ENCODE results near the gene PCSK9. TPM values are rescaled to one million over a fixed set of nuclear protein-coding genes. Genes with fewer than 3 reads are reported as not detected.

Gene PCSK9
- total and polyA plus RNA-seq, 4 donors: 10.8 to 112 (median 58.5) TPM

GRCh38 chr1:55088413-55088812 lies 49.1 kb downstream of the PCSK9 start:
- Histone ChIP-seq H3K27me3 (ENCODE audit: control insufficient read depth in 4 of 4, insufficient read depth in 4 of 4, low read length in 3 of 4) (no peaks in the 10 kb centered on the region), H3K27ac (ENCODE audit: low read depth in 1 of 2, low read length in 2 of 2) (no peak overlapping the region), H3K9ac (ENCODE audit: low read depth in 1 of 2, low read length in 2 of 2) (no peak overlapping the region), H3K4me3 (ENCODE audit: low read depth in 1 of 3, low read length in 3 of 3) (no peak overlapping the region), H3K9me3 (ENCODE audit: control insufficient read depth in 4 of 4, low read length in 3 of 4) (no peaks in the 10 kb centered on the region), H3K4me1 (ENCODE audit: control insufficient read depth in 4 of 4, insufficient read depth in 4 of 4, low read length in 3 of 4) (no peaks in the 10 kb centered on the region), H3K36me3 (ENCODE audit: control insufficient read depth in 4 of 4, insufficient read depth in 3 of 4, low read depth in 1 of 4, low read length in 3 of 4) (peaks cover 5 to 77% (median 60%) of the 10 kb centered on the region in 4 donors)
- no peak for DNase-seq (ENCODE audit: low spot score)
- 80% methylated on average over 4 of the region's 4 CpGs for WGBS
- TF ChIP-seq, protein P1, sequence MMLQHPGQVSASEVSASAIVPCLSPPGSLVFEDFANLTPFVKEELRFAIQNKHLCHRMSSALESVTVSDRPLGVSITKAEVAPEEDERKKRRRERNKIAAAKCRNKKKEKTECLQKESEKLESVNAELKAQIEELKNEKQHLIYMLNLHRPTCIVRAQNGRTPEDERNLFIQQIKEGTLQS (IDR thresholded peaks at IDR 0.05): no peak
- no peak for TF ChIP-seq HNF4A (conservative IDR thresholded peaks at IDR 0.05)
- no peak for TF ChIP-seq MAX (IDR thresholded peaks at IDR 0.05)
- TF ChIP-seq JUND (IDR thresholded peaks at IDR 0.05): no peak
- TF ChIP-seq FOXA1 (IDR thresholded peaks at IDR 0.05): no peak
- TF ChIP-seq GABPA (IDR thresholded peaks at IDR 0.05 in 1 of 2, conservative IDR thresholded peaks at IDR 0.05 in 1 of 2): no peak
- no peak for TF ChIP-seq FOXA2 (IDR thresholded peaks at IDR 0.05)

- Histone ChIP-seq H3K4me1 (ENCODE audit: control insufficient read depth in 4 of 4, insufficient read depth in 4 of 4, low read length in 3 of 4) (no peaks in the 10 kb centered on the region), H3K27me3 (ENCODE audit: control insufficient read depth in 4 of 4, insufficient read depth in 4 of 4, low read length in 3 of 4) (no peaks in the 10 kb centered on the region), H3K4me3 (ENCODE audit: low read depth in 1 of 3, low read length in 3 of 3) (no peak overlapping the region), H3K36me3 (ENCODE audit: control insufficient read depth in 4 of 4, insufficient read depth in 3 of 4, low read depth in 1 of 4, low read length in 3 of 4) (peaks cover 6 to 75% (median 65%) of the 10 kb centered on the region in 4 donors), H3K27ac (ENCODE audit: low read depth in 1 of 2, low read length in 2 of 2) (no peak overlapping the region), H3K9me3 (ENCODE audit: control insufficient read depth in 4 of 4, low read length in 3 of 4) (no peaks in the 10 kb centered on the region), H3K9ac (ENCODE audit: low read depth in 1 of 2, low read length in 2 of 2) (no peak overlapping the region)
- 96% methylated on average over 2 of the region's 2 CpGs for WGBS
- no peak for DNase-seq (ENCODE audit: low spot score)
- TF ChIP-seq FOXA1 (IDR thresholded peaks at IDR 0.05): no peak
- no peak for TF ChIP-seq HNF4A (conservative IDR thresholded peaks at IDR 0.05)
- TF ChIP-seq FOXA2 (IDR thresholded peaks at IDR 0.05): no peak
- TF ChIP-seq, protein P2, sequence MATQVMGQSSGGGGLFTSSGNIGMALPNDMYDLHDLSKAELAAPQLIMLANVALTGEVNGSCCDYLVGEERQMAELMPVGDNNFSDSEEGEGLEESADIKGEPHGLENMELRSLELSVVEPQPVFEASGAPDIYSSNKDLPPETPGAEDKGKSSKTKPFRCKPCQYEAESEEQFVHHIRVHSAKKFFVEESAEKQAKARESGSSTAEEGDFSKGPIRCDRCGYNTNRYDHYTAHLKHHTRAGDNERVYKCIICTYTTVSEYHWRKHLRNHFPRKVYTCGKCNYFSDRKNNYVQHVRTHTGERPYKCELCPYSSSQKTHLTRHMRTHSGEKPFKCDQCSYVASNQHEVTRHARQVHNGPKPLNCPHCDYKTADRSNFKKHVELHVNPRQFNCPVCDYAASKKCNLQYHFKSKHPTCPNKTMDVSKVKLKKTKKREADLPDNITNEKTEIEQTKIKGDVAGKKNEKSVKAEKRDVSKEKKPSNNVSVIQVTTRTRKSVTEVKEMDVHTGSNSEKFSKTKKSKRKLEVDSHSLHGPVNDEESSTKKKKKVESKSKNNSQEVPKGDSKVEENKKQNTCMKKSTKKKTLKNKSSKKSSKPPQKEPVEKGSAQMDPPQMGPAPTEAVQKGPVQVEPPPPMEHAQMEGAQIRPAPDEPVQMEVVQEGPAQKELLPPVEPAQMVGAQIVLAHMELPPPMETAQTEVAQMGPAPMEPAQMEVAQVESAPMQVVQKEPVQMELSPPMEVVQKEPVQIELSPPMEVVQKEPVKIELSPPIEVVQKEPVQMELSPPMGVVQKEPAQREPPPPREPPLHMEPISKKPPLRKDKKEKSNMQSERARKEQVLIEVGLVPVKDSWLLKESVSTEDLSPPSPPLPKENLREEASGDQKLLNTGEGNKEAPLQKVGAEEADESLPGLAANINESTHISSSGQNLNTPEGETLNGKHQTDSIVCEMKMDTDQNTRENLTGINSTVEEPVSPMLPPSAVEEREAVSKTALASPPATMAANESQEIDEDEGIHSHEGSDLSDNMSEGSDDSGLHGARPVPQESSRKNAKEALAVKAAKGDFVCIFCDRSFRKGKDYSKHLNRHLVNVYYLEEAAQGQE (IDR thresholded peaks at IDR 0.05): no peak
- no peak for TF ChIP-seq JUND (IDR thresholded peaks at IDR 0.05)
- no peak for TF ChIP-seq GABPA (IDR thresholded peaks at IDR 0.05 in 1 of 2, conservative IDR thresholded peaks at IDR 0.05 in 1 of 2)
- TF ChIP-seq, protein P3, sequence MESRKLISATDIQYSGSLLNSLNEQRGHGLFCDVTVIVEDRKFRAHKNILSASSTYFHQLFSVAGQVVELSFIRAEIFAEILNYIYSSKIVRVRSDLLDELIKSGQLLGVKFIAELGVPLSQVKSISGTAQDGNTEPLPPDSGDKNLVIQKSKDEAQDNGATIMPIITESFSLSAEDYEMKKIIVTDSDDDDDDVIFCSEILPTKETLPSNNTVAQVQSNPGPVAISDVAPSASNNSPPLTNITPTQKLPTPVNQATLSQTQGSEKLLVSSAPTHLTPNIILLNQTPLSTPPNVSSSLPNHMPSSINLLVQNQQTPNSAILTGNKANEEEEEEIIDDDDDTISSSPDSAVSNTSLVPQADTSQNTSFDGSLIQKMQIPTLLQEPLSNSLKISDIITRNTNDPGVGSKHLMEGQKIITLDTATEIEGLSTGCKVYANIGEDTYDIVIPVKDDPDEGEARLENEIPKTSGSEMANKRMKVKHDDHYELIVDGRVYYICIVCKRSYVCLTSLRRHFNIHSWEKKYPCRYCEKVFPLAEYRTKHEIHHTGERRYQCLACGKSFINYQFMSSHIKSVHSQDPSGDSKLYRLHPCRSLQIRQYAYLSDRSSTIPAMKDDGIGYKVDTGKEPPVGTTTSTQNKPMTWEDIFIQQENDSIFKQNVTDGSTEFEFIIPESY (IDR thresholded peaks at IDR 0.05): no peak
- no peak for TF ChIP-seq CTCF (IDR thresholded peaks at IDR 0.05; ENCODE audit: low read depth, low read length, missing input control)
- TF ChIP-seq RXRA (IDR thresholded peaks at IDR 0.05): no peak
- TF ChIP-seq, protein P1 (IDR thresholded peaks at IDR 0.05): no peak
Measured at GRCh38 chr1:55089683-55090082, 50.3 kb downstream of the PCSK9 start.

Measured in liver (tissue), 9 donors.